Heart right ventricle (tissue), 16 donors: Measurements from ENCODE around the gene RETNLB. TPM values are rescaled to one million over a fixed set of nuclear protein-coding genes. Genes with fewer than 3 reads are reported as not detected.

Source experiments
- ATAC-seq, 8 donors: fragments of 200-7000 bp; cut with Tn5 transposase; one replicate each; pipeline ENCODE4 v1.9.1; 2020; ENCODE audit warnings: mild to moderate bottlenecking in 8 of 8, moderate library complexity in 8 of 8, moderate number of reproducible peaks in 1 of 8
- DNase-seq, 2 donors: peaks; one replicate each; pipeline ENCODE4 v3.0.0-alpha.2; 2020
- H3K27ac ChIP-seq, 10 donors: fragments of 200-600 bp; sonication (generic) in 2 of 10; one replicate each; pipeline versions ENCODE4 v1.5.0 to v1.8.0; 2020 to 2022; ENCODE audit warnings: mild to moderate bottlenecking in 3 of 10
- H3K27me3 ChIP-seq, 7 donors: fragments of 200-600 bp; one replicate each; pipeline ENCODE4 v1.8.0; 2021 to 2022; ENCODE audit warnings: mild to moderate bottlenecking in 2 of 7
- H3K36me3 ChIP-seq, 9 donors: fragments of 200-600 bp; sonication (generic) in 1 of 9; one replicate each; pipeline versions ENCODE4 v1.5.0 to v1.8.0; 2020 to 2022; ENCODE audit warnings: mild to moderate bottlenecking in 2 of 9
- H3K4me1 ChIP-seq, 9 donors: fragments of 200-600 bp; sonication (generic) in 1 of 9; one replicate each; pipeline versions ENCODE4 v1.5.0 to v1.8.0; 2020 to 2022; ENCODE audit warnings: mild to moderate bottlenecking in 4 of 9
- H3K4me3 ChIP-seq, 10 donors: fragments of 200-600 bp; sonication (generic) in 2 of 10; one replicate each; pipeline versions ENCODE4 v1.5.0 to v1.8.0; 2020 to 2022; ENCODE audit warnings: mild to moderate bottlenecking in 7 of 10, moderate library complexity in 2 of 10
- H3K9me3 ChIP-seq, 11 donors: fragments of 200-600 bp in 10 of 11; sonication (generic) in 2 of 11; one replicate each; pipeline versions ENCODE4 v1.5.0 to v1.8.0; 2013 to 2022; ENCODE audit warnings: mild to moderate bottlenecking in 2 of 11, control low read depth in 1 of 11, moderate library complexity in 1 of 11
- WGBS, 2 donors: extraction: QIAGEN DNeasy Blood & Tissue Kit; methylation state at CpG; one replicate each; pipeline ENCODE4 v1.1.7; 2013; ENCODE audit warnings: inconsistent platforms in 1 of 2; 5-methylcytosine and 5-hydroxymethylcytosine counted together
- intact Hi-C, 10 donors: fragments of 100-400 bp; cut with DNase I; formaldehyde crosslinking; loops; one replicate each; pipeline versions ENCODE4 v1.11.1 to v1.14.2; 2022
- polyA plus RNA-seq, 2 donors: library from polyadenylated mRNA; stranded (reverse); fragments of 200-250 nt; gene quantifications; one replicate each; pipeline ENCODE4 v1.2.3, GENCODE V29; 2013
- total RNA-seq, 10 donors: library from RNA; stranded (reverse); fragmentation: NEBNext Ultra II Directional in 3 of 10; extraction: Animal tissue kit (Norgen Biotek cat#: 25700) in 3 of 10; gene quantifications; one replicate each; pipeline versions ENCODE4 v1.2.1 to v1.2.4, GENCODE V29; 2021 to 2023
- TF ChIP-seq, protein P1 (sequence below), 9 donors: fragments of 200-600 bp; sonication (generic) in 2 of 9; IDR thresholded peaks; one replicate each; pipeline versions ENCODE4 v1.5.0 to v1.8.0; 2021 to 2022; ENCODE audit warnings: antibody characterized with exemption in 9 of 9, mild to moderate bottlenecking in 5 of 9, moderate library complexity in 1 of 9
- donor health status: Arrhythmogenic right ventricular cardiomyopathy.
- donor health status: ischemic (EF 13 %, LVEDD 7.1; RV severe dilation, severe dysfunction).
- donor health status: healthy with polysubstance abuse.
- donor health status: DM: no; HTN: yes; CAD: no.
- donor health status: DM: no; HTN: no; CAD: no.
- donor health status: ischemic (EF 25% LVEDD 6.9; RV normal size, moderate dysfunction).
- donor health status: ischemic (EF 25% LVEDD 5.7; RV mildly dilated, moderate dysfunction).
- donor health status: healthy.
- donor health status: DM: yes; HTN: yes; CAD: no.
- donor health status: Ischemic cardiomyopathy.
- donor health status: ischemic (EF 35%, LVEDD 5.7; RV mildly dilated, moderate dysfunction).
- donor health status: nonischemic (EF 11% LVEDD 7.7; RV severe dilation, severe dysfunction).
- donor health status: DM: yes; HTN: yes; CAD: no.
- donor health status: PGD.
- donor health status: ischemic (EF 29% LVEDD 5.4; RV normal size, mild dysfunction).
- donor health status: nonischemic (EF 23%, LVEDD 6.1; RV moderate dilation, normal function).

Gene RETNLB
- total and polyA plus RNA-seq, 12 donors = not detected

- H3K4me3 ChIP-seq = no peak overlapping the region
- intact Hi-C loops = no loop called here
- no peaks in the 10 kb centered on the region for H3K9me3 ChIP-seq
- no peaks in the 10 kb centered on the region for H3K36me3 ChIP-seq
- H3K27me3 ChIP-seq = no peaks in the 10 kb centered on the region
- TF ChIP-seq, protein P1, sequence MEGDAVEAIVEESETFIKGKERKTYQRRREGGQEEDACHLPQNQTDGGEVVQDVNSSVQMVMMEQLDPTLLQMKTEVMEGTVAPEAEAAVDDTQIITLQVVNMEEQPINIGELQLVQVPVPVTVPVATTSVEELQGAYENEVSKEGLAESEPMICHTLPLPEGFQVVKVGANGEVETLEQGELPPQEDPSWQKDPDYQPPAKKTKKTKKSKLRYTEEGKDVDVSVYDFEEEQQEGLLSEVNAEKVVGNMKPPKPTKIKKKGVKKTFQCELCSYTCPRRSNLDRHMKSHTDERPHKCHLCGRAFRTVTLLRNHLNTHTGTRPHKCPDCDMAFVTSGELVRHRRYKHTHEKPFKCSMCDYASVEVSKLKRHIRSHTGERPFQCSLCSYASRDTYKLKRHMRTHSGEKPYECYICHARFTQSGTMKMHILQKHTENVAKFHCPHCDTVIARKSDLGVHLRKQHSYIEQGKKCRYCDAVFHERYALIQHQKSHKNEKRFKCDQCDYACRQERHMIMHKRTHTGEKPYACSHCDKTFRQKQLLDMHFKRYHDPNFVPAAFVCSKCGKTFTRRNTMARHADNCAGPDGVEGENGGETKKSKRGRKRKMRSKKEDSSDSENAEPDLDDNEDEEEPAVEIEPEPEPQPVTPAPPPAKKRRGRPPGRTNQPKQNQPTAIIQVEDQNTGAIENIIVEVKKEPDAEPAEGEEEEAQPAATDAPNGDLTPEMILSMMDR (IDR thresholded peaks at IDR 0.05) = no peak
- H3K27ac ChIP-seq = no peak overlapping the region
- DNase-seq (no peak), ATAC-seq (no peak)
- H3K4me1 ChIP-seq = no peaks in the 10 kb centered on the region
- 44 to 62% methylated on average over 2 of the region's 2 CpGs for WGBS, 2 donors
These were observed 37.9 kb downstream of the RETNLB start for GRCh38 chr3:108719178-108719806.

DNA sequence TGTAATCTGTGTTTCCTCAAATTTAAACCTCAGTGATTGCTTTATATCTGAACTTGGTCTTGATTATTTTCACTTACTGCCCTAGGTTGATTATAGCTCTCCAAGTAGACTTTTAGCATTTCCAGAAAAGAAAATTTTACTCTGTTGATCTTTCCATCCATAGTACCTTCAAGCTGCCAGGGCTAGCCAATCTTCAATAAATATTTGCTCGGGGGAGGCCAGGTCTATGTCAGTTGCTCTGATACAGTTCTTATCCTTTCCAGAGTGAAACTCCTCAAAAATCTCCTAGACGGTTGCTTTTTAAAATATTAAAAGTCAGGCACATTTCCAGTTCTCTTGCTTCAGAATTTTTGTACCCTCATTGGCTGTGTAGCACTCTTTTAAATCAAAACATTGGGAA, 38.8 kb downstream of the RETNLB start:
- DNase-seq (no peak), ATAC-seq (no peak)
- no peaks in the 10 kb centered on the region for H3K27me3 ChIP-seq
- H3K36me3 ChIP-seq = no peaks in the 10 kb centered on the region
- H3K9me3 ChIP-seq = no peaks in the 10 kb centered on the region
- no peaks in the 10 kb centered on the region for H3K4me1 ChIP-seq
- H3K4me3 ChIP-seq = no peak overlapping the region
- WGBS, 2 donors = 41 to 56% methylated on average over 2 of the region's 2 CpGs
- TF ChIP-seq, protein P1 (IDR thresholded peaks at IDR 0.05) = no peak
- intact Hi-C loops = no loop called here
- no peak overlapping the region for H3K27ac ChIP-seq

GRCh38 chr3:108713816-108714215, 43.4 kb downstream of the RETNLB start:
- Histone ChIP-seq H3K36me3 (no peaks in the 10 kb centered on the region), H3K4me1 (no peaks in the 10 kb centered on the region), H3K9me3 (no peaks in the 10 kb centered on the region), H3K27ac (no peak overlapping the region), H3K27me3 (no peaks in the 10 kb centered on the region), H3K4me3 (no peak overlapping the region)
- intact Hi-C loops = no loop called here
- 73 to 77% methylated on average over 3 of the region's 3 CpGs for WGBS, 2 donors
- TF ChIP-seq, protein P1 (IDR thresholded peaks at IDR 0.05) = no peak
- DNase-seq = no peak
- no peak for ATAC-seq

- H3K9me3 ChIP-seq = no peaks in the 10 kb centered on the region
- no peaks in the 10 kb centered on the region for H3K27me3 ChIP-seq
- WGBS, 2 donors = 84 to 88% methylated on average over 5 of the region's 5 CpGs
- H3K4me3 ChIP-seq = no peak overlapping the region
- intact Hi-C loops = no loop called here
- H3K4me1 ChIP-seq = no peaks in the 10 kb centered on the region
- no peak overlapping the region for H3K27ac ChIP-seq
- TF ChIP-seq, protein P1 (IDR thresholded peaks at IDR 0.05) = no peak
- H3K36me3 ChIP-seq = no peaks in the 10 kb centered on the region
- DNase-seq = no peak
- ATAC-seq = no peak
These were observed 44.1 kb downstream of the RETNLB start for GRCh38 chr3:108713009-108713516.

Other genes starting within 250 kb of the RETNLB start
- gene MYH15, start 246.8 kb downstream of the RETNLB start, total RNA-seq = 1 to 10 TPM in 1 of 10 donors, under 1 TPM in 9; 0.16 to 1.1 (median 0.32) TPM
- gene MYH15, start 246.8 kb downstream of the RETNLB start, polyA plus RNA-seq = under 1 TPM; 0.12 to 0.22 TPM
- gene CIP2A, start 168.0 kb downstream of the RETNLB start, total RNA-seq = 1 to 10 TPM; 1.4 to 3.3 (median 1.9) TPM
- gene CIP2A, start 168.0 kb downstream of the RETNLB start, polyA plus RNA-seq = under 1 TPM; 0.59 to 0.62 TPM
- gene DZIP3, start 167.7 kb downstream of the RETNLB start, total RNA-seq = 10 to 100 TPM; 14.7 to 29.0 (median 19.5) TPM
- 1 to 10 TPM; 3.0 to 6.4 TPM for gene DZIP3, start 167.7 kb downstream of the RETNLB start, polyA plus RNA-seq
- under 1 TPM in 4 of 10 donors, not detected in 6; 0.19 to 0.79 (median 0.35) TPM for gene TRAT1, start 65.4 kb upstream of the RETNLB start, total RNA-seq
- under 1 TPM in 1 of 2 donors, not detected in 1; 0.07 TPM for gene TRAT1, start 65.4 kb upstream of the RETNLB start, polyA plus RNA-seq
- gene GUCA1C, start 196.5 kb upstream of the RETNLB start, total RNA-seq = 10 to 100 TPM in 1 of 10 donors, 1 to 10 TPM in 6, under 1 TPM in 1, not detected in 2; 0.56 to 10.7 (median 4.6) TPM
- gene GUCA1C, start 196.5 kb upstream of the RETNLB start, polyA plus RNA-seq = not detected